SKM-1 (cell line): ENCODE results near the gene MGAT4D.
A peak's percentile ranks its signal among the peaks of the same experiment; 100 is the strongest.
"Not testable (repeated sequence)": the region's sequence is repeated elsewhere in the genome, so short reads cannot be mapped to it uniquely, and the experiment has no call there.

ENCODE experiments used
- DNase-seq: peaks from one replicate; lab custom pipeline; 2025; ENCODE audit not compliant: unreplicated experiment; lab: John Stamatoyannopoulos, UW

MGAT4D gene

GRCh38 chr4:140497747-140498636 lies at the start of gene MGAT4D:
TSS of gene MGAT4D (minus strand) at chr4:140498293. CDS start at chr4:140498222, 71 bp downstream.
- DNase-seq: no peak

GRCh38 chr4:140533951-140534480 lies 35.9 kb upstream of the MGAT4D start:
- DNase-seq: no peak

DNA sequence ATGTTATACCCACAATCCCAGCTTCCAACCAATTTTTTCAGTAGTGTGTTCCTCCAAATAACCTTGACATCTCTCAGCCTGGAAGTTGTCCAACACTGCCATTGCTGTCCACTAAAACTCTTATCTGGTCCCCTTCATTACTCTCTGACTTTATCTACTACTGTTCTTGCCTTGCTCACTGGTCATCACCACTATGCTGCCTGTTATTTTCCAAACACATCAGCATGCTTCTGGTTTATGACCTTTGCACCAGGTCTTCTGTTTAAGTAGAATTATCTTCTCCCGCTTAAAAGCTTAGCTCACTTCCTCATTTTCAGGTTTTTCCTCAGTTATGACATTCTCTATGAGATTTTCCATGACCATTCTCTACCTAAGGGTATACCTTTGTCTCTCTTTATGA lies 31.3 kb upstream of the MGAT4D start:
- no peak for DNase-seq

- peak; percentile 95 for DNase-seq
Measured at GRCh38 chr4:140523857-140524742, 26.0 kb upstream of the MGAT4D start, which contains the start of gene ELMOD2. TSS of gene ELMOD2 (plus strand) at chr4:140524168. CDS start at chr4:140525429, 1,261 bp downstream.

GRCh38 chr4:140523370-140523856 lies 25.3 kb upstream of the MGAT4D start:
- DNase-seq: no peak

GRCh38 chr4:140515423-140515822 lies 17.3 kb upstream of the MGAT4D start:
- DNase-seq: no peak

DNA sequence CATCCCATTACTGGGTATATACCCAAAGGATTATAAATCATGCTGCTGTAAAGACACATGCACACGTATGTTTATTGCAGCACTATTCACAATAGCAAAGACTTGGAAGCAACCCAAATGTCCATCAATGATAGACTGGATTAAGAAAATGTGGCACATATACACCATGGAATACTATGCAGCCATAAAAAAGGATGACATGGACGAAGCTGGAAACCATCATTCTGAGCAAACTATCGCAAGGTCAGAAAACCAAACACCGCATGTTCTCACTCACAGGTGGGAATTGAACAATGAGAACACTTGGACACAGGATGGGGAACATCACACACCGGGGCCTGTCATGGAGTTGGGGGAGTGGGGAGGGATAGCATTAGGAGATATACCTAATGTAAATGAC lies 15.7 kb upstream of the MGAT4D start:
- DNase-seq: not testable (repeated sequence)

- no peak for DNase-seq
Measured at GRCh38 chr4:140504261-140504660, 6.2 kb upstream of the MGAT4D start.

DNA sequence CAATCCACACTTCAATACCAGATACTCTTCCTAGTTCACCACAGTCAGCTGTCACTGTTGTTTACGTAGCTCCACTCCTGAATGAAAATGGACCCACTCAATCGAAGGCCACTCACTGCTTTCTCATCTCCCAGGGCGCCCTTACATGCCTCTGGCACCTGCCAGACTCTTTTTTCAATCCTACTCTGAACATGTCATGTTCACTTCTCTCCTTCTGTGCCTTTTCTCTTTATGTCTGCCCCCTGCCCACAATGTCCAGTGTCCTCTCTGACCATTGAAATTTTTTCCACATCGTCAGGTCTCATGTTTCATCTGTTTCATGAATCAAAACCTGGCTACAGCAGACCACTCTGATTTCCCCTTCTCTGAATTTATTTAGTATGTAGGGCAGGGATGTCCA lies 1.3 kb upstream of the MGAT4D start:
- no peak for DNase-seq

DNA sequence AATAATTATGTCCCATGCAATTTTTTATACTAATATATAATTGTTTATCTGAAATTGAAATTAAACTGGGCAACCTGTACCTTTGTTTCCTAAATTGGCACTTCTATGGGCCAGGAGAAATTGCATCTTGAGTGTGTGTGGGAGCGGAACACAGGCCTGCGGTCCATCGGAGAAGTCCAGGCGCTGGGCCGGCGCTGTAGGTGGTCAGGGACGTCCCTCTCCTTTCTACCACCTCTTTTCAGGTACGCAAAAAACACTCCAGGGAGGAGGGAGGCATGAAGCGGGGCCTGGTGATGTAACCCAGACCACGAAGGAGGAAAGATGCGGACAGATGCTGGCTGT lies 717 bp downstream of the MGAT4D start:
- DNase-seq: no peak

- DNase-seq: no peak
Measured at GRCh38 chr4:140485939-140486338, 12.2 kb downstream of the MGAT4D start.

DNA sequence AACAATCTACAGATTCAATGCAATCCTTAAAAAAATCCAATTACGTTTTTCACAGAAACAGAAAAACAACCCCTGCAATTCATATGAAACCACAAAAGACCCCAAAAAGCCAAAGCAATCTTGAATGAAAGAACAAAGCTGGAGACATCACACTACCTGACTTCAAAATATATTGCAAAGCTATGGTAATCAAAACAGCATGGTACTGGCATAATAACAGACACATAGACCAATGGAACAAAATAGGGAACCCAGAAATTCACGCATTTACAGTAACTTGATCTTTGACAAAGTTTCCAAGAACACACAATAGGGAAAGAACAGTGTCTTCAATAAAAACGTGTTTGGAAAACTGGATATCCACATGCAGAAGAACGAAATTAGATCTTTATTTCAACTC lies 14.6 kb downstream of the MGAT4D start:
- no peak for DNase-seq

DNA sequence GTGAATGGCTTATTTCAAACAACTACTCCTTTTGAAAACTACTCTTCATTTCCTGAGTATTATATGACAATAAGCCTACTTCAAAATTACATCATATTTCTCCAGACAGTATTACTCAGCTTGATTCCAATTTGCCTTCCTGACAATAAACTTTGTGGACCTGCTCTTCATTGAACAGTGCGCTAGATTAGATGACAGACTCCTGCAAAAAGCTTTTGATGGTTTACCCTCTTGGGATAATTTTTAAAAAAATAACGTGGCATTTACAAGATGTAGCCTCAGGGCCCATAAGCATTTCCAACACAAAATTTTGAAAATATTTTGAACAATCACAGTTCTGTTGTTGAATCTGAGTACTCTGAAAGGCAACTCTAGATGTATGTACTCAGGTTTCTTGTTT lies 25.9 kb downstream of the MGAT4D start:
- DNase-seq: no peak

DNA sequence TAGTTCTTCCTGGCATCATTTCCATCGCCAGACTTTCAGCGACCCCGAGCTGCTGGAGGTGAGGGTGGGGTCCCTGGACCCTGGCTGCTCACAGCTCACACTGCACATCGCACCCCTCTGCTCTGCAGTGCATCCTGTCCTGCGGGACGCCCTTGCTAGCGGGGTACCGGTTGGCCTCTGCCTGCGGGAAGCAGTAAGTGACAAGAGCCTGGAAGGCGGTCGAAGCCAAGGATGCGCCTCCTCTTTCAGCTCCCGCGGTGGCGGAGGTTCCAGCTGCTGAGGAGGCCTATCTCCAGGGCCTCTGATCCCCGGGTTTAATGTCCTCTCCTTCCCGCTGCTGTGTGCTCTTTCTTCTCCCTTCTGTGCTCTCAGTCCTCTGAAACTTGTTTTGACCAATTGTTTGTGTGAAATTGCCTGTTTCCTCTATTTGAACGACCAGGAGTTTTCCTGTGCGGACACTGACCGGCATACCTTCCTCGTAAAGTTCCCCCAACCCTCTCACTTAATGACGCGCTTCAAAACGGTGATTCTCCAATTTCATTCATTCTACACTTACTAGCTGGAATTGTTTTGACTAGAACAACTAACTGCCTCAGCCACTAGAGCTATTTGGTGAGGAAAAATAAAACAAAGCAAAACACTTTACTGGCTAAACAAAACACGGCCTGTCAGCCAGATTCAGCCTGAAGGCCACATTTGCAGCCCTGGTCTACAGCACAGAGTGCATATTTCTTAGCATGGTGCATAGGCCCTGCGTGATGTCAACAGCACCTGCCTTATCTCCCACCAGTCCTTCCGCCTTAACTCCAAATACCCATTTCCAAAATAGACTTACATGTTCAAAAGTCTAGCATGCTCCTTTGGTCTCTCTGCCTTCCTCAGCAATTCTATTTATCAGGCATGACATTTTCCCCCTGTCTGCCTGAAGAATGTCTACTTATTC lies 28.0 kb downstream of the MGAT4D start:
- no peak for DNase-seq

- no peak for DNase-seq
Measured at GRCh38 chr4:140466146-140466545, 31.9 kb downstream of the MGAT4D start.

DNA sequence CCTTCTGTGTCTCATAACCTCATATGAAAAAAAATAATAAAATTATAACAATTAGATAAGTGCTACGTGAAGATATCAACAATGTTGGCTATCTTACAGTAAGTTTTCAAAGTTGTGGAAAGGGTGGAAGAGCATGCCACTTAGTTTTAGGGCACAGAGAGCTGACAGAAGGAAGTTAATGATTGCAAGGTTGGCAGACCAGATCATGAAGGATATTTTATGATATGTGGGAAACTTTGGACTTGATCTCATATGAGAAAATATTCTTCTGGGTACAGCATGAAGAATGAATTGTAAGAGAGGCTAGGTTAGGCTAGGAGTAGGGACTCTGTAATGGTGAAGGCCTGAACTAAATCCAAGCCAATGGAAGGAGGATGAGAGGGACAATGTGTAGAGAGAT lies 34.5 kb downstream of the MGAT4D start:
- DNase-seq: no peak

GRCh38 chr4:140463182-140463581 lies 34.9 kb downstream of the MGAT4D start:
- DNase-seq: no peak

- DNase-seq: no peak
Measured at GRCh38 chr4:140450352-140450751, 47.7 kb downstream of the MGAT4D start.

GRCh38 chr4:140448830-140449229 lies 49.3 kb downstream of the MGAT4D start:
- no peak for DNase-seq

GRCh38 chr4:140448162-140448561 lies 49.9 kb downstream of the MGAT4D start:
- DNase-seq: no peak
